Activated CD8-positive, alpha-beta memory T cell treated with anti-CD3 and anti-CD28 coated beads, Interleukin-2, amount 50 U/mL, for 4 hours (primary cell): Measurements from ENCODE around the gene VIL1.

Experiments used
- DNase-seq: peaks from one replicate; pipeline ENCODE4 v3.0.0-alpha.2; 2020

The VIL1 gene

GRCh38 chr2:218406949-218407618, 11.8 kb upstream of the VIL1 start:
- peak; percentile 69 for DNase-seq

DNA sequence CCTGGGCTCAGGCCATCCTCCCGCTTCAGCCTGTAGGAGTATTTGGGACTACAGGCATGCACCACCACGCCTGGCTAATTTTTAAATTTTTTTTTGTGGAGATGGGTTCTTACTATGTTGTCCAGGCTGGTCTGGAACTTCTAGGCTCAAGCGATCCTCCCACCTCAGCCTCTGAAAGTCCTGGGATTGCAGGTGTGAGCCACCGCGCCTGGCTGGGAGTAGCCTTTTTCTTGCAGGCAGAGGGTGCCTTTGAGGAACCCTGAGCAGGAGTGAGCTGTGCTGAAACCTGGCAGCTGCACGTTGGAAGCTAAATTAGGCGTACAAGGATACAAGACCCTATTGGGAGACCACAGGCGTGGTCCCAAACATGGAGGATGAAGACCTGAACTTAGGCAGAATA, 11.2 kb upstream of the VIL1 start:
- DNase-seq, result no peak

DNA sequence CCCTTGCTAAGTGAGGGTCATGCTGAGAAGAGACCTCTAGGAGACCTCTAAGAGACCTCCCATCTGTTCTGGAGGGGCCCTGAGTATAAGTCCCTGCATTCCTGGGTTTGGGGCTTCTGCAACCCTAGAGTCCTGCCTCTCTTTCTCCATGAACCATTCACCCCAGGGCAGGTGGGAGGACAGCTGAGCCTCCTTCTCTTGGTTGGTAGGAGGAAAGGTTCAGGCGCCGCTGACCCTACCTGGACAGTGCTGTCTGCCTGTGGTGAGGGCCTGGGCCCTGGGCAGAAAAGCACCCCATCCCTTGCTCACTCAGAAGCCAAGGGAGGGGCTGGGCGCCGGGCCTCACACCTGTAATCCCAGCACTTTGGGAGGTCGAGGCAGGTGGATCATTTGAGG, 604 bp upstream of the VIL1 start:
- no peak for DNase-seq

DNA sequence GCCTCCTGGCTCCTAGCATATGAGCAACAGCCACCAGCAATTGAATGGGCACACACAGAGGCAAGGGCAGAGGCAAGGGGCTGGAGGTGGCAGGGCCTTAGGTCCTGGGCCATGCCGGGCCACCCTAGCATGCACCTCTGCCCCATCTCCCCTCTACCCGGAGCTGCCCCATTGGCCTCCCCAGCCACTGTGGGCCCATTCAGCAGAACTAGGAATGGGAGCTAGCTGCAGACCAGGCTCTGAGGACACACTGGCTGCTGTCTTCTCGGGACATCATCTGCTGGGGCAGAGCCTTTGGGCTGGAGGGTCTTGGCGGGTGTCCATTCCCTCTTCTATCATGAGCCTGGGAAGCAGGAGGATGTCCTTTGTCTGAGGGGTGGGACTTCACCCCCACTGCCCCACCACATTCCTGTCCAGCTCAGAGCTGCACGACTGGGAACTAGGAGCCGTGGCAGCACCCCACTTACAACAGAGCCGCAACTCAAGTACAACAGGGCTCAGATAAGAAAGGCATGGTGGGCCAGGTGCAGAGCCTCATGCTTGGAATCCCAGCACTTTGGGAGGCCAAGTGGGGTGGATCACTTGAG, 800 bp downstream of the VIL1 start:
- no peak for DNase-seq

- DNase-seq, result no peak
Observed at GRCh38 chr2:218421027-218421426, 2.1 kb downstream of the VIL1 start.

GRCh38 chr2:218422403-218423086, 3.6 kb downstream of the VIL1 start:
- no peak for DNase-seq

GRCh38 chr2:218423584-218423983, 4.7 kb downstream of the VIL1 start:
- DNase-seq, result no peak

- DNase-seq, result no peak
Observed at GRCh38 chr2:218425531-218425930, 6.6 kb downstream of the VIL1 start.

DNA sequence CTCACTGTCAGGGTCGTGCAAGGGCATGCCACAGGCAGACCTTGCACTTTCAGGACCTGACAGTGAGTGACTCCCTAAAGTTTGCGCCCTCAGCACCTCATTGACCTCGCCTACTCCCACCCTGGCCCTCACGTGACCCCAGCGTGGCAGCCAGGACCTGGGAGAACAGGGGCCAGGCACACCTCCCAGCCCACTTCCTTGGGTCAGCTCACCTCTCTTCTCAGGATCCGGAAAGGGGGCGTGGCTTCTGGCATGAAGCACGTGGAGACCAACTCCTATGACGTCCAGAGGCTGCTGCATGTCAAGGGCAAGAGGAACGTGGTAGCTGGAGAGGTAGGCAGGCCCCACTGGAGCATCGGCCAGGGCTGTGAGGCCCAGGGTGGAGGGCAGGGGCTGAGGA, 8.8 kb downstream of the VIL1 start:
- DNase-seq, result no peak

DNA sequence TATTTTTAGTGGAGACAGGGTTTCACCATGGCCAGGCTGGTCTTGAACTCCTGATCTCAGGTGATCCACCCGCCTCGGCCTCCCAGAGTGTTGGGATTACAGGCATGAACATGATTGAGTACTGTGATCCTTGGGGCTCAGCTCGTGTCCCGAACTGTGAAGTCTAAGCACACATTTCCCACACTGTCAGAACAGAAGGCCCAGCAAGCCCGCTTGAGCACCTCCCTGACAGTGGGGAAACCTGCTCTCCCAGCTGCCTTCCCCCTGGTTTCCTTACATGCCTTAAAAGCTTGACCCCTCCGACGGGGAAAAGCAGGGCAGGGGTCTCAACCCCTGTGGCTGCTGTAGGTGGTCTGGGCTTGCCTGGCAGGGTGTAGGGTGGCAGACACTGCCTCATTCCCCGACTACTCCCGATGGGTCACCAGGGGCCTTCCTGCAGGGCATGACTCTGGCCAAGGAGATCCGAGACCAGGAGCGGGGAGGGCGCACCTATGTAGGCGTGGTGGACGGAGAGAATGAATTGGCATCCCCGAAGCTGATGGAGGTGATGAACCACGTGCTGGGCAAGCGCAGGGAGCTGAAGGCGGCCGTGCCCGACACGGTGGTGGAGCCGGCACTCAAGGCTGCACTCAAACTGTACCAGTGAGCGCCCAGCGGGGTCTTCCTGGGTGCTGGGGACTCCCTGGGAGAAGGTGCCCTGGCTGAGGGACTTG, 10.1 kb downstream of the VIL1 start:
- no peak for DNase-seq

- no peak for DNase-seq
Observed at GRCh38 chr2:218429911-218430692, 11.2 kb downstream of the VIL1 start.

DNA sequence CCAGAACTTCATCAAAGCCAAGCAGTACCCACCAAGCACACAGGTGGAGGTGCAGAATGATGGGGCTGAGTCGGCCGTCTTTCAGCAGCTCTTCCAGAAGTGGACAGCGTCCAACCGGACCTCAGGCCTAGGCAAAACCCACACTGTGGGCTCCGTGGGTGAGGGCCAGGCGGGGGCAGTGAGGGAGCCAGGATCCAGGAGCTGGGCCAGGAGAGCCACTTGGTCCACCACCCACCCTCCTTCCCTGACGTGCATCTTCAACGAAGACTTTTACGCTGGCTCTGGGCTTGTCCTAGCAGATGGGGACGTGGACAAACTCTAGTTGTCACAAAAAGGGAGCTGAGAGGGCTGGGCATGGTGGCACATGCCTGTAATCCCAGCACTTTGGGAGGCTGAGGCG, 11.8 kb downstream of the VIL1 start:
- no peak for DNase-seq

GRCh38 chr2:218431878-218432277, 13.0 kb downstream of the VIL1 start:
- no peak for DNase-seq

GRCh38 chr2:218432676-218433365, 13.9 kb downstream of the VIL1 start:
- no peak for DNase-seq

GRCh38 chr2:218434456-218434855, 15.5 kb downstream of the VIL1 start:
- no peak for DNase-seq

- no peak for DNase-seq
Observed at GRCh38 chr2:218435003-218435982, 16.4 kb downstream of the VIL1 start.

DNA sequence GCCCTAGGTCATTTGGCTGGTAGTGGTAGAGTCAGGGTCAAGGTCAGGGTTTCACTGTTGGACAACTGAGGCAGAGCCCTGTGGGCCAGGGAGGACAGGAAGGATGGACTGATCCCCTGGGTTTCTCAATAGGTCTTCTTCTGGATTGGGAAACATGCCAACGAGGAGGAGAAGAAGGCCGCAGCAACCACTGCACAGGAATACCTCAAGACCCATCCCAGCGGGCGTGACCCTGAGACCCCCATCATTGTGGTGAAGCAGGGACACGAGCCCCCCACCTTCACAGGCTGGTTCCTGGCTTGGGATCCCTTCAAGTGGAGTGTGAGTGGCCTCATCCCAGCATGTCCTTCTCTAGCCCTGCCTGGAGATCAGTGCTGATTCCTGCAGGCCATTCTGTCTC, 18.1 kb downstream of the VIL1 start:
- no peak for DNase-seq

- DNase-seq, result no peak
Observed at GRCh38 chr2:218437969-218438368, 19.0 kb downstream of the VIL1 start.

DNA sequence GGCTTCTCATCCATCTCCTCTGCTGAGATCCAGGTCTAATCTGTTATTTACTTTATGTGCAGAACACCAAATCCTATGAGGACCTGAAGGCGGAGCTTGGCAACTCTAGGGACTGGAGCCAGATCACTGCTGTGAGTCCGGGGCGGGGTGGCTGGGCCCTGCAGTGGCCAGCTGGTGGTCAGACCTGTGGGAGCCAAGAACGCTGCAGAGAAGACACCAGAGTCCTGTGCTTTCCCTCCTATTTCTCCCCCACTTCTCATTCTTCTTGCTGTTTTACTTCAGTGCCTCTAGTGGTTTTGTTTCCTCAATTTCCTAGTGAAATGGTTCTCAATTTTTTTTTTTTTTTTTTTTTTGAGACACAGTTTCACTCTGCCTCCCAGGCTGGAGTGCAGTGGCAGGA, 19.7 kb downstream of the VIL1 start:
- no peak for DNase-seq

- no peak for DNase-seq
Observed at GRCh38 chr2:218444692-218445357, 25.9 kb downstream of the VIL1 start.

DNA sequence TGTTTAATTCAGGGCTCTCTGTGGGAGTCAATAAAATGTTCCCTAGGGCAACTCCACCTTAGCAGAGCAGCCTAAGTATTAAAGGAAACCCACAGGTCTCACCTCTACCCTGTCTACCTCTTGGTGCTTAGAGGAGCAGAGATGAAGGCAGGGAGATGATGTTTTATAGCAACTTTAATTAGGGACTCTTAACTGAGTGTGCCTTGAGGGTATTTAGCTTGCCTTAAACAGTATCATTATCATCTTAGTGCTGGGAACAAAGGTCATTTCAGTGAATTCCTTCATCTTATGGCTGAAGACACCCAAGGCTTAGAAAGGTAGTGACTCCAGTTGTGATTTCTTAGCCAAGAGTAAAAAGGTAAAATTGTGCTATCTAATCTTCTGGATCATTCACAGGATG, 26.7 kb downstream of the VIL1 start:
- no peak for DNase-seq
